ENCODE data around the gene MPND.

The MPND gene

GRCh38 chr19:4360641-4361151 is 17.3 kb downstream of the MPND start:
- Histone ChIP-seq H3K9me3 (ENCODE audit: low read length) (no peaks in the 10 kb centered on the region), H3K27me3 (ENCODE audit: insufficient read depth, low read length) (no peaks in the 10 kb centered on the region), H2AFZ (ENCODE audit: low read depth, low read length) (no peak overlapping the region), H3K4me1 (ENCODE audit: insufficient read depth, low read length) (no peaks in the 10 kb centered on the region), H3K4me3 (ENCODE audit: low read length) (no peak overlapping the region), H3K36me3 (ENCODE audit: insufficient read depth, low read length) (peaks cover 64% of the 10 kb centered on the region)

- H3K9me3 ChIP-seq (ENCODE audit: low read length): no peaks in the 10 kb centered on the region
- H3K27me3 ChIP-seq (ENCODE audit: insufficient read depth, low read length): no peaks in the 10 kb centered on the region
- H3K36me3 ChIP-seq (ENCODE audit: insufficient read depth, low read length): peaks cover 69% of the 10 kb centered on the region
- no peak overlapping the region for H2AFZ ChIP-seq (ENCODE audit: low read depth, low read length)
- H3K4me3 ChIP-seq (ENCODE audit: low read length): no peak overlapping the region
- H3K4me1 ChIP-seq (ENCODE audit: insufficient read depth, low read length): no peaks in the 10 kb centered on the region
Measured at GRCh38 chr19:4361152-4362046, 18.0 kb downstream of the MPND start.

- no peak overlapping the region for H2AFZ ChIP-seq (ENCODE audit: low read depth, low read length)
- no peaks in the 10 kb centered on the region for H3K27me3 ChIP-seq (ENCODE audit: insufficient read depth, low read length)
- no peaks in the 10 kb centered on the region for H3K4me1 ChIP-seq (ENCODE audit: insufficient read depth, low read length)
- no peaks in the 10 kb centered on the region for H3K9me3 ChIP-seq (ENCODE audit: low read length)
- peaks cover 65% of the 10 kb centered on the region for H3K36me3 ChIP-seq (ENCODE audit: insufficient read depth, low read length)
- H3K4me3 ChIP-seq (ENCODE audit: low read length): no peak overlapping the region
Measured at GRCh38 chr19:4362101-4362828, 18.9 kb downstream of the MPND start.

GRCh38 chr19:4362831-4363545 is 19.6 kb downstream of the MPND start:
- Histone ChIP-seq H3K4me1 (ENCODE audit: insufficient read depth, low read length) (no peaks in the 10 kb centered on the region), H3K4me3 (ENCODE audit: low read length) (no peak overlapping the region), H3K27me3 (ENCODE audit: insufficient read depth, low read length) (no peaks in the 10 kb centered on the region), H2AFZ (ENCODE audit: low read depth, low read length) (no peak overlapping the region), H3K36me3 (ENCODE audit: insufficient read depth, low read length) (peaks cover 59% of the 10 kb centered on the region), H3K9me3 (ENCODE audit: low read length) (no peaks in the 10 kb centered on the region)

- Histone ChIP-seq H3K4me1 (ENCODE audit: insufficient read depth, low read length) (no peaks in the 10 kb centered on the region), H3K4me3 (ENCODE audit: low read length) (no peak overlapping the region), H2AFZ (ENCODE audit: low read depth, low read length) (no peak overlapping the region), H3K36me3 (ENCODE audit: insufficient read depth, low read length) (peaks cover 54% of the 10 kb centered on the region), H3K27me3 (ENCODE audit: insufficient read depth, low read length) (no peaks in the 10 kb centered on the region), H3K9me3 (ENCODE audit: low read length) (no peaks in the 10 kb centered on the region)
Measured at GRCh38 chr19:4363571-4364304, 20.4 kb downstream of the MPND start.

GRCh38 chr19:4365341-4365740 is 22.0 kb downstream of the MPND start:
- Histone ChIP-seq H3K9me3 (ENCODE audit: low read length) (no peaks in the 10 kb centered on the region), H3K4me1 (ENCODE audit: insufficient read depth, low read length) (peaks cover 12% of the 10 kb centered on the region), H3K27me3 (ENCODE audit: insufficient read depth, low read length) (no peaks in the 10 kb centered on the region), H3K36me3 (ENCODE audit: insufficient read depth, low read length) (peaks cover 47% of the 10 kb centered on the region), H2AFZ (ENCODE audit: low read depth, low read length) (no peak overlapping the region), H3K4me3 (ENCODE audit: low read length) (no peak overlapping the region)

GRCh38 chr19:4365791-4366665 is 22.7 kb downstream of the MPND start:
- H2AFZ ChIP-seq (ENCODE audit: low read depth, low read length): no peak overlapping the region
- H3K9me3 ChIP-seq (ENCODE audit: low read length): no peaks in the 10 kb centered on the region
- H3K4me1 ChIP-seq (ENCODE audit: insufficient read depth, low read length): peaks cover 12% of the 10 kb centered on the region
- no peak overlapping the region for H3K4me3 ChIP-seq (ENCODE audit: low read length)
- peaks cover 41% of the 10 kb centered on the region for H3K36me3 ChIP-seq (ENCODE audit: insufficient read depth, low read length)
- H3K27me3 ChIP-seq (ENCODE audit: insufficient read depth, low read length): no peaks in the 10 kb centered on the region

- Histone ChIP-seq H2AFZ (ENCODE audit: low read depth, low read length) (no peak overlapping the region), H3K36me3 (ENCODE audit: insufficient read depth, low read length) (peaks cover 39% of the 10 kb centered on the region), H3K4me3 (ENCODE audit: low read length) (no peak overlapping the region), H3K9me3 (ENCODE audit: low read length) (no peaks in the 10 kb centered on the region), H3K27me3 (ENCODE audit: insufficient read depth, low read length) (no peaks in the 10 kb centered on the region), H3K4me1 (ENCODE audit: insufficient read depth, low read length) (peaks cover 12% of the 10 kb centered on the region)
Measured at GRCh38 chr19:4366666-4367335, 23.4 kb downstream of the MPND start.

- Histone ChIP-seq H3K36me3 (ENCODE audit: insufficient read depth, low read length) (peaks cover 34% of the 10 kb centered on the region), H3K4me1 (ENCODE audit: insufficient read depth, low read length) (peaks cover 12% of the 10 kb centered on the region), H3K4me3 (ENCODE audit: low read length) (no peak overlapping the region), H2AFZ (ENCODE audit: low read depth, low read length) (no peak overlapping the region), H3K27me3 (ENCODE audit: insufficient read depth, low read length) (no peaks in the 10 kb centered on the region), H3K9me3 (ENCODE audit: low read length) (no peaks in the 10 kb centered on the region)
Measured at GRCh38 chr19:4367336-4367723, 24.0 kb downstream of the MPND start.

- Histone ChIP-seq H3K36me3 (ENCODE audit: insufficient read depth, low read length) (peaks cover 30% of the 10 kb centered on the region), H3K9me3 (ENCODE audit: low read length) (no peaks in the 10 kb centered on the region), H3K4me3 (ENCODE audit: low read length) (no peak overlapping the region), H3K4me1 (ENCODE audit: insufficient read depth, low read length) (peaks cover 12% of the 10 kb centered on the region), H2AFZ (ENCODE audit: low read depth, low read length) (no peak overlapping the region), H3K27me3 (ENCODE audit: insufficient read depth, low read length) (no peaks in the 10 kb centered on the region)
Measured at GRCh38 chr19:4367781-4368127, 24.4 kb downstream of the MPND start.

GRCh38 chr19:4368128-4368820 is 24.9 kb downstream of the MPND start:
- Histone ChIP-seq H3K27me3 (ENCODE audit: insufficient read depth, low read length) (no peaks in the 10 kb centered on the region), H3K4me3 (ENCODE audit: low read length) (no peak overlapping the region), H3K4me1 (ENCODE audit: insufficient read depth, low read length) (peaks cover 12% of the 10 kb centered on the region), H3K36me3 (ENCODE audit: insufficient read depth, low read length) (peaks cover 25% of the 10 kb centered on the region), H2AFZ (ENCODE audit: low read depth, low read length) (no peak overlapping the region), H3K9me3 (ENCODE audit: low read length) (no peaks in the 10 kb centered on the region)
